ENCODE data around the gene C1QB.
"Not testable (repeated sequence)": the region's sequence is repeated elsewhere in the genome, so short reads cannot be mapped to it uniquely, and the experiment has no call there.

The C1QB gene

DNA sequence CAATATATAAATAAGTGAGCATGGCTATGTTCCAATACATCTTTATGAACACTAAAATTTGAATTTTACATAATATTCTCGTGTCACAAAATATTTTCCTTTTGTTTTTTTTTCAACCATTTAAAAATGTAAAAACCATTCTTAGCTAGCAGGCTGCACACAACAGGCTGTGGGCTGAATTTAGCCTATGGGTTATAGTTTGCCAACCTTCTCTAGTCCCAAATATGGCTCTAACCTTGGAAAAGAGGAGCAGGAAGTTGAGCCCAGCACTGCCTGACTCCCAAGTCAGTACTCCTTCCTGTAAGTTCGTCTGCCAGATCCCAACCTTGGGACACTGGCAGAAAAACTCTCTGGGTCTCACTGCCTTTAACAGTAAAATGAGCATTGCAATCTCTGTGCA lies 13.4 kb downstream of the C1QB start:
- DNase-seq = no peak

DNA sequence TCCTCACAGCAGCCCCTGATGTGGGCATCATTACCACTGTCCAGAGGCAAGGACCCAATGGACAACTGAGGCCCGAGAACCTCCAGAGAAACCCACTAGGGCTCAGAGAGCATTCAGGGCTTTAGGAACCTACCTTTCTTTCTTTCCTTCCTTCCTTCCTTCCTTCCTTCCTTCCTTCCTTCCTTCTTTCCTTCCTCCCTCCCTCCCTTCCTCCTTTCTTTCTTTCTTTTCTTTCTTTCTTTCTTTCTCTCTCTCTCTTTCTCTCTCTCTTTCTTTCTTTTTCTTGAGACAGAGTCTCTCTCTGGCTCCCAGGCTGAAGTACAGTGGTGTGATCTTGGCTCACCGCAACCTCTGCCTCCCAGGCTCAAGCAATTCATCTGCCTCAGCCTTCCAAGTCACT lies 15.8 kb downstream of the C1QB start:
- DNase-seq = not testable (repeated sequence)

DNA sequence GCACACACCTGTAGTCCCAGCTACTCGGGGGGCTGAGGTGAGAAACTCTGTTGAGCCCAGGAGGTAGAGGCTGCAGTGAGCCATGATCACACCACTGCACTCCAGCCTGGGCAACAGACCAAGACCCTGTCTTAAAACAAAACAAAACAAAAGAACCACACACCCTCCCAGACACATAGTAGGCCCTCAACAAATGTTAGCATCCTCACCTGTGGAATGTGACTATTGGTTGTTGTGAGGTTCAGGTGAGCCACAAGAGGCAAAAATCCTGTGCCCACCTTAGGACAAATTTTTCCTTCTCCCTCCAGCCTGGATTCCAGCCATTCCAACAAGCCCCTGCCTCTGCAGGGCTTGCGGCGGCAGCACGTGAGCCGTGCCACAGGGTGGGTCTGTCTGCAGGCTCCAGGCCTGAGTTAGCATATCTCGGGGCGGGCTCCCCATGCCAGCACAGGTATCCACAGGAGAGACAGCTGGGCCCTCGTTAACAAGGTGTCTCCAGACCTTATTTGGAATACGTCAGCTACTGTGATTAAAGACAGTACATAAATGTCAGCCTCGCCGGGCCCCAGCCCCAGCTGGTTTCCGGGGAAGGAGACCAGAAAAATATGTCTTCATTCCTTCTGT lies 17.4 kb downstream of the C1QB start:
- peak in 1 of 3 experiments; percentile 18 for DNase-seq

DNA sequence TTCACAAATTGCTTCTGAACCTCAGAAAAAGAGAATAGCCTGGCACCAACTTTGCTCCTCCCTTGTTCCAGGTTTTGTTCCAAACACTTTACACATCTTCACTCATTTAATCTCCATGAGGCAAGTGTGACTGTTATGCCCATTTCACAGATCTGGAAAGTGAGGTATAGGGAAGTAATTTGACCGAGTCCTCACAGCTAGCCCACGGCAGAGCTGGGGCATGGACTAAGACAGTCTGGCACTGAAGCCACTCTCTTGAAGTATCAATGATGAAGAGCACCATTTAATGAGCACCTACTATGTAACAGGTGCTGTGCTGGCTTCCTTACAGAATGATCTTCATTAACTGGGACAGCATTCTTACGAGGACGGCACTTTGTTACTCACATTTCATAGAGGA lies 19.0 kb downstream of the C1QB start:
- DNase-seq = no peak

DNA sequence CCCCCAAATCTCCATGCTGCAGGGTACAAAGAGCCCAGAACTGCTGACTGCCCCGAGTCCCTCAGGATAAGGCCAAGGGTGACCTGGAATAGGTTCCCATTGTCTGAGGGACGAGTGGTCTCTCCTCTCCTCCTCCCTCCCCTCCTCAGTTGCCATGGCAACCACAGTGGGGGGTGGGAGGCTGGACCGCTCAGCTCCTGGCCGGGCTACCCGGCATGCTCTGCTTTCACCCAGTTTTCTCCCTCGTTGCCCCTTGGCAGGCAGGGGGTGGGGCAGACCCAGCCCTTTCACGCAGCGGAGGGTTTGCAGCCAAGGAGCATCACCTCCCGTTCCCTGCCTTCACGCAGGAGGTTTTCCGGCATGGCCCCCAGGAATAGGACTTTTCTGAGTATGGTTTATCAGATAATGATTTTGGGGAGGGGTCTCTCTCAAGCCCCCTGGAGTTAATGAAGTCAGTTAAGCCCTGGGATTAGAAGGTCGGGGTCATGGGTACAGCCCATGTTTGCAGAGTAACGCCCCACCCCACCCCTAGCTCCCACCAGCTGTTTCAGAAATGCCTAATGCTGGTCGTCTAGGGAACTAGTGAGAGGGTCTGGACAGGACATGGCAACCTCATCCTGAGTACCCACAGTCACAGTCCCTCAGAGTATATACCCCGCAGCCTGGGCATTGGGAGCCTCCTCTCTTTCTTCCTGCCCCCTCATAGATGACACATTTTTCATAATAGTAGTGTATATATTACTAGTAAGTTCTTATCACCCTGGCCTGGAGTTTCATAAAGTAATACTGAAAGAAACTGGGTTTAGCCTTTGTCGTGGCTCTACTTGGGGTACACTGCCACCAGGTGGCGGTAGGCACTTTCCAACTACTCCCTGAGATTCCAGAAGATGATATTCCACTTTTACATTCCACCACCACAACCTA lies 20.7 kb downstream of the C1QB start:
- peak; percentile 29 to 85 (median 64) for DNase-seq

DNA sequence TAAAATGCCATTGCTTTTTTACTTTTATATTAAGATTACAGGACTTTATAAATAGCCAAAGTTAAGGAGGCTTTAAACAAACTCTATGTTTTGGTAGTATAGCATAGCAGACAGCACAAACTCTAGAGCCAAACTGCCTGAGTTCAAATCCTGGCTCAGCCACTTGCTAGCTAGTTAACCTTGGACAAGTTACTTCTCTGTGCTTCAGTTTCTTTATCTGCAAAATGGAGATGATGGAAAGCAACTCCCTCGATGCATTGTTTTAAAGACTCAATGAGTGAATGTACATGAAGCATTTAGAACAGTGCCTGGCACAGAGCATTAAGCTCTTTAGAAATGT lies 21.3 kb downstream of the C1QB start:
- no peak for DNase-seq

DNA sequence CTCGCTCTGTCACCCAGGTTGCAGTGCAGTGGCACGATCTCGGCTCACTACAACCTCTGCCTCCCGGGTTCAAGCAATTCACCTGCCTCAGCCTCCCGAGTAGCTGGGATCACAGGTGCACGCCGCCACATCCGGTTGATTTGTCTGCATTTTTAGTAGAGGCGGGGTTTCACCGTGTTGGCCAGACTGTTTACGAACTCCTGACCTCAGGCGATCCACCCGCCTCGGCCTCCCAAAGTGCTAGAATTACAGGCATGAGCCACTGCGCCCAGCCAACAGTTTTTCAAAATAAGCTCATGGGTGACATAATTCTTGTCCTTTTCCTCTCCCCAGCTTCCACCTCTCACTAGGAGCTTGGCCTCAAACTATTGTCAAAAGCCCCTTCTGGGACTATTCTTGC lies 23.1 kb downstream of the C1QB start:
- DNase-seq = not testable (repeated sequence)

DNA sequence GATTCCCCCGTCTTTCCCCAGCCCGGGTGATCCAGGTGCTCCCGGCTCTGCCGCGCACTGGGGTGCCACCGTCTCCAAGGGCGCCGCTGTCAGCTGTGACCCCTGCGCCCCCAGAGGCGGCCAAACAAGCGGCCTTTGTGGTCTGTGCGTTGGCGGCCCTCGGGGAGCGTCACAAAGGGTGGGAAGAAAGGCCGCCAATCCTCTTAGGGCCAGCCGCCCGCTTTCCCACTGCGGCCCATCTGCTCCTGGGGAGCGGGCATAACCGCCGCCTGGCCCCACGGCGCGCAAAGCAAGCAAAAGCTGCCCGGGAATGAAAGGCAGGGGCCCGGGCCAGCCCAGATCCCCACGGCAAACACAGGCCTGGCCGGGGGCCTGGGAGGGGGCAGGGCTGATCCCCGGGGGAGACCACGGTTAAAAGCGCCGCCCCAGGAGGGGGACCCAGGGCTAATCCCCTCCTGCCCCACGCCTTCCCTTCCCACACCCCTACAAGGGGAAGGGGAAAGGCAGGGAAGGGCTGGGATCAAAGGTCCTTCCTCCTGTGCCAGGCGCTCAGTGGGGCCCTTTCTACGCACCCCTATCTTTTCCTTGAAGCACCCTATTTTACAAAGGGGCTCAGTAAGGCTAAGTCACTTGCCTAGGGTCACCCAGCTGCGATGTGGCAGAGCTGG lies 24.0 kb downstream of the C1QB start:
- DNase-seq = no peak

DNA sequence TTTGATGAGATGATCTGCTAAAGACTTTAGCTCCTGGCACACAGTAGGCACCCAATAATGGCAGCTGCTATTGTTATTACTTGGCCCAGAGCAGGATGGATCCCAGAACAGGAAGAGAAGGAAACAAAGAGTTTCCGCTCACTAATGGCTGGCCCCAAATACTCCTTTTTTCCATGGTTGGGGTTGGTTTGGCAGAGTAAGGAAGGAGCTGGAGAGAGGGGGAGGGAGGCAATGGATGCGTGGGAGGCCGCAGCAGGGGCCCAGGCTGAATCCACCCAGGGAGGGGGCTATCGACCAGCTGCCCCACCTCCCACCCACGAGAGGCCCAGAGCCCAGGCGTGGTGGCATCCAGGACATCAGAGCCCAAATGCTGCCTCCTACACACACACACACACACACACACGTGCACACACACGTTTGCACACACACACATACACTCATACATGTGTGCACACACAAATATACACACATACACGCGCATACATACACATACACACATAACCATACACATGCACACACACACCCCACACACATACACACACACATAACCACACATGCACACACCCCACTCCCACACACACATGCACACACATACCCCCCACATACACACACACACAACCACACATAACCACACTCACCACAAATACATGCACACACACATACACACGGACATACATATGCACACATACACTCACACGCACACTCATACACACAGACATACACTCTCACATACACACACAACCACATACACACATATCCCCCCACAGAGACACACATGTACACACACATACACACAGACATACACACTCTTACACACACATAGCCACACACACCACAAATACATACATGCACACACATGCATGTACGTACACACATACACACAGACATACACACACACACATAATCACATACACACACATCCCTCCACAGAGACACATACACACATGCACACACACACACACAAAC lies 25.2 kb downstream of the C1QB start:
- DNase-seq = no peak

DNA sequence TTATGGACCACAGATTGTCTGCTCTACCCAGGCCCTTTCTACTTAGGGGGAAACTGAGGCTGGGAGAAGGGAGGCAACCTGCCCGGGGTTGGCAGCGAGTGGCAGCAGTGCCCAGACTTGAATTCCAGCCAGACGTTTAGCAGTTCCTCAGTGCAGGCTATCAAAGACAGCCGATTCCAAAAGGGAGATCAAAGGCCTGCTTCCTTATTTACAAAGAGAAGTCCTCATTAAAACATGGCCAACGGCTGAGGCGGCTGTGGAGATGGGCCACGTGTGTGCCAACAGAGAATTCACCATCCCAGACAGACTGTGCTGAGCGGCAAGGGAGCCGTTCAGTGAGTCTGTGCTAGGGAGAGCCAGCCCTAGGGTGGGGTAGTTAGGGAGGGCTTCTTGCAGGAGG lies 27.7 kb downstream of the C1QB start:
- no peak for DNase-seq

DNA sequence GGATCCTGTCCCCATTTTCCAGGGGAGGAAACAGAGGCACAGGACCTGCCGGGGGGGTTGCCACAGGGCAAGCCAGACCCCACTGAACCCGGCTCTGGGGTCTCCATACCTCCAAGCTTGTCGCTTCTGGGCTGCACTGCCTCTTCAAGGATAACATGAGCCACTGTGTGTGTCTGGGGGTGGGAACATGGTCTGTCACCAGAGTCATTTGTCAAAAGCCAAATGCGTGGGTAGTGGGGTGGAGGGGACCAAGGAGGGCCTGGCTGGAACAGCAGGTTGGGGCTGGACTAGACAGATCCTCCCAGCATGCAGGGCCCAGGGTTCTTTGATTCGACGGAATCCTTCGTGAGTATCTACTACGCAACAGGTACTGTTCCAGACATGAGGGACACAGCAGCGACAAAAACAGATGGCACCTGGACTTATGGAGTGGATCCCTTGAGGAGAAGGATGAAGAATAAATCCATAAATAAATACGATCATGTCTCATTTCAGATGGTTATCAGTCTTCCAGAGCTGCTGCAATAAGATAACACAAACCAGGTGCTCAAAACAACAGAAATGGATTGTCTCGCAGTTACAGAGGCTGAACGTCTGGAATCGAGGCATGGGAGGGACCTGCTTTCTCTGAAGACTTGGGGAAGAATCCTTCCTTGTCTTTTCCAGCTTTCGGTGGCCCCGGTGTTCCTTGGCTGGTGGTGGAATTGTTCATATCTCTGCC lies 28.7 kb downstream of the C1QB start:
- no peak for DNase-seq

DNA sequence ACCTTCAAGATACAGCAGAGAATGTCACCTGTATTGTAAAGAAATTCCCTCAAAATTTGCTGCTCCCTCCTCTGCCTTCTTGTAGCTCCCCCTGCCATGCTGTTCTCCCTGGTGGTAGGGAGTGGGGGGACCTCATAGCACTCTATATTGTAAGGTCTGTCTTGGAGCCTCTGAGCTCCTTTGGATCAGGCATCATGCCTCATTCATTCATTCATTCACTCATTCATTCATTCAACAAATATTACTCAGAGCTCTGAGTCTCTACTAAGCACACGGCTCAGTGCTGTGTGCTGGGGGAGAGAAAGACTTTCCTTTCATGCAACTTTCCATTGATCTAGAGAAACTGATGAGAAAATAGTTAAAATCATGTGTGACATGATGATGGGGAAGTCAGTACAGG lies 30.5 kb downstream of the C1QB start:
- no peak for DNase-seq

DNA sequence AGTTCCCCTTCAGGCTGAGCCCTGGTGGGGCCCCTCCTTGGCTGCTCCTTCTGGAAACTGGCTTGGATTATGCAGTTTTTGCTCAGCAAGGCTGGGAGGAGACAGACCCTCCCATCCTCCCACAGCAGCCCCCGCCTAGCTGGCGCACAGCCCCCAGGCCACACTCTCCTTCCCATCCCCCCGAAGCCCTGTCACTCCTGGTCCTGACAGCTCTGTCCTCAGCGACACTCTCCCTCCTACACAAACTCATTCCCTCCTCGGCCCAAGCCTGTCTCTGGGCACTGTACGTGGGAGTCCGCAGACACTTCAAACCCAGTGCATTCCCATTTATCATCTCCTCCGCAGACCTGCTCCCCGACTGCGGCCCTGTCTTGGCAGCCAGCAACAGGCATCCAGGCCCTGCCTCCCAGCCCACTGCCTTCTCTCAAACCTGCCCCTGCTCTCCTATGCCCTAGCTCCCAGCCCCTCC lies 32.6 kb downstream of the C1QB start:
- DNase-seq = no peak

DNA sequence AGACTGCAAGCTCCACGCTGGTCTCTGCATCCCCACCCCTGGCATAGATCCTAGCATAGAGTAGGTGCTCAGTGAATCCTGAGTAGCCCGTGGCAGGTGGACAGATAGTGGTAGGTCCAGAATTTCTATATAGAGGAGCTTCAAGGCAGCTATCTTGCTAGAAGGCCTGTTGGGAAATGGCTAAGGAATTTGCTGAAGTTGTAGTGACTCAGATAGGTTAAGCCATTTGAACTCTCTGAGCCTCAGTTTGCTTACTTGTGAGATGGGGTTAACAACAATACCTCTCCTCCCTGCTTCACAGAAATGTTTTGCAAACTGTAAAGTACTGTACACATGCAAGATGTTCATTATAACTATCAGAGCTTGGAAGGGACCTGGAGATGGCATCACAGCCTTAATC lies 34.2 kb downstream of the C1QB start:
- DNase-seq = no peak

DNA sequence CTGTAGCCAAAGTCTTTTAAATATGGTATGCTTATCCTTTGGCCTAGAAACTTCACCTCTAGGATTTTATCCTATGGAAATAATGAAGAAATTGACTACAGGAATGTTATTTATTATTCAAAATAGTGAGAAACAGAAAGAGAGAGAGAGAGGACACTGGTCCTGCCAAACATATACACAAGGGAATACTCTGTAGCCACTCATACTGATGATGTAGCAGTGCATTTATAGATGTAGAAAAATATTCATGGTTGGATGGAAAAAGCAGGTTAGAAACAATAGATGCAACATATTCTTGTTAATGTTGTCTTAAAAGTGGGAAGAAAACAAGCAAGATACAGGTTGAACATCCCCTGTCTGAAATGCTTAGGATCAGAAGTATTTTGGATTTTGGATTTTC lies 35.4 kb downstream of the C1QB start:
- DNase-seq = no peak

DNA sequence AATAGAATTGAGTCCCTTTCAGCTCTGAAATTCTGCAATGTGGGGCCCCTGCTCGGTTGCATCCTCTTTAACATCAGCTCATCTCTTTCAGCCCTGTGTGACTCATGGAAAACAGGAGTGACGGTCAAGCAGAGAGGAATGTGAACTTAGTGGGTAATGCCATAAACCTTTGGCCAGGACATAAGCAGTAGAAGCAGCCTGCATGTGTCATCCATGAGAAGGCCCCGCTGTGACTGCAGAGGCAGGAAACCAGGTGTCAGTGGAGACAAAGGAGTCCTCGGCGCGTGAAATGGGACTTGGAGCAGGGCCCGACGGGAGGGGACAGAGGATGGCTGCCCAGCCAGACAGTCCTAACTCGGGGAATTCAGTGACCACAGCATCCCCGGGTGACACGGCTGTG lies 36.5 kb downstream of the C1QB start:
- peak in 2 of 3 experiments; percentile 60 to 82 for DNase-seq

DNA sequence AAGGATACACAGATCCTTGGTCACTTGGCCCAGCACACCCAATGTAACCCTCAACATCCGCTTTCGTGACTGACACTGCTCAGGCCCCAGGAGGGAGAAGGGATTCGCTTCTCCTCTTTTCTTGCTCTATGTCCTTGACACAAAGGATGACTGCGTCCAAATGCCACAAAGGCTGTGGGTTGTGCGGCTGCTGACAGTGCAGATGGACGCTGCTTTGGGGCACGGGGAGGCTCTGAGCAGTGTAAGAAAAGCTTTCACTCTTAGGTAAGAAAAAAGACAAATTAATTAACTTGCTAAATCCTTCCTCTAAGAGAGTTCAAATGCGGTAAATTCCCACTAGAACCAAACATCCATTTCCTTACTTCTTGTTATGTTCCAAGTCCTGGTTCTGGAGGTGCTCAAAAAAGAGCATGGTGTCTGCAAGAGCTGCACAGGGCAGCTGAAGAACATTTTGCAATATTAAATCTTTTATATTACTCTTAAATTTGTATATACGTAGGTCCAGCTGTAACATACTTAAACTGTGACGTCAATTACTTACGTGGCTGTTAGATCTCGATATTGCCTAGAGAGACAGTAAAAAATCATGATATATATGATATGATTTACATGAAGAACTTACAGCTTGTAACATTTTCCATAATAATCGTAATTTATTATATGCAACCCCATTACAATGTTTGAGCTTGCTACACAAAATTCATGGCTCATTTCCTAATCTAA lies 38.2 kb downstream of the C1QB start:
- peak in 1 of 3 experiments; percentile 16 for DNase-seq

DNA sequence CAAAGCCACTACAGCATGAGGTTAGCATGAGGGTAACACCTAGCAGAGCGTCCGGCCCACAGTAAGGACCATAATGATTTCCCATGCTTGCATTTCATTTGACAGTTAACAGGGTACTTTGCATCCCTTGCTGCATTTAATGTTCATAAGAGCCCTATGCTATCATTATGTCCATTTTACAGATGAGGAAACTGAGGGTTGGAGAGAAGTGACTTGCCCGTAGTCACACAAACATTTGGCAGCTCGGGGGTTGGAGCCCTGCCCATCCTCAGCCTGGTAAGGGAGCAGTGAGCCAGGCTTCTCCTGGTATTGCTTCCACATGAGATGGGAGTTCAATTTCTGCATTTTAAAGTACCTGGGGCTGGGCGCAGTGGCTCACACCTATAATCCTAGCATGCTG lies 41.1 kb downstream of the C1QB start:
- DNase-seq = no peak

DNA sequence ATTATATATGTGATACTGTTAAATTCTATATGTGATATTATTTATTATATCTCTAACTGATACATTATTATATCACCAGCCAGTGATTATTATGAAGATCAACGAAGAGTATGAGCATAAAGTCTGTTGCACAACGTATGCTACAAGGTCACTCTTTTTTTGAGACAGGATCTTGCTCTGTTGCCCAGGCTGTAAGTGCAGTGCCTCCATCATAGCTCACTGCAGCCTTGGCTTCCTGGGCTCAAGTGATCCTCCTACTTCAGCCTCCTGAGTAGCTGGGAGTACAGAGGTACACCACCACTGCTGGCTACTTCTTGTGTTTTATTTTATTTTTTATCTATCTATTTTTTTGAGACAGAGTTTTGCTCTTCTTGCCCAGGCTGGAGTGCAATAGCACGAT lies 43.6 kb downstream of the C1QB start:
- no peak for DNase-seq

DNA sequence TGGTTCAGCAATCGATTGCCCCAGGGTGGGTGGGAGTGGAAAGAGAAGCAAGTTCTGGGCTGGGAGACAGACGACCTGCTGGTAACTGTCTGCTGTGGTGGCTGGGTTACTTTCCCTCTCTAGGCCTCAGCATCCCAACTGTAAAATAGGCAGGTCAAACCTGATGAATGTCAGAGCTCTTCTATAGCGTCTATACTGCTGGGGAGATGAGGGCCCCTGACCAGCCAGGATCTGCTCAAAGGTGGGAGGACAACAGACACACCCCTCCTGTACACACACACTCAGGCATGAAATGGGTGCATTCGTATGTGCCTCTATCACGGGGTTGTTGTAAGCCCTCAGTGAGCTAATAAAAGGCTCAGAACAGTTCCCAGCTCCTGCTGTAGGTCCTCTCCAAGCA lies 44.9 kb downstream of the C1QB start:
- no peak for DNase-seq
